Peyer's patch (tissue), 4 donors: ENCODE results near the gene CBS.

Experiments
- CTCF ChIP-seq, 6 experiments: fragments of 450-650 bp in 4 of 6; fragments of 200-600 bp in 2 of 6; sonication (generic) in 1 of 6; IDR thresholded peaks; one replicate each; pipeline ENCODE4 v1.5.1; 2017 to 2019; ENCODE audit warnings: antibody characterized with exemption in 6 of 6, mild to moderate bottlenecking in 3 of 6, moderate library complexity in 1 of 6
- POLR2A ChIP-seq, 2 donors: fragments of 450-650 bp; IDR thresholded peaks; one replicate each; pipeline ENCODE4 v1.5.1; 2017; ENCODE audit warnings: antibody characterized with exemption in 2 of 2, mild to moderate bottlenecking in 2 of 2, moderate library complexity in 2 of 2

GRCh38 chr21:43027846-43028731, 47.5 kb downstream of the CBS start:
- TF ChIP-seq CTCF (IDR thresholded peaks at IDR 0.05): no peak
- no peak for TF ChIP-seq POLR2A (IDR thresholded peaks at IDR 0.05)
